ENCODE measurements around the gene EML1.

Gene EML1

GRCh38 chr14:99816642-99817041, 23.4 kb downstream of the EML1 start:
- H3K27ac ChIP-seq = no peak overlapping the region
- TF ChIP-seq ZFX (IDR thresholded peaks at IDR 0.05; ENCODE audit: borderline replicate concordance) = no peak
- TF ChIP-seq, protein P1, sequence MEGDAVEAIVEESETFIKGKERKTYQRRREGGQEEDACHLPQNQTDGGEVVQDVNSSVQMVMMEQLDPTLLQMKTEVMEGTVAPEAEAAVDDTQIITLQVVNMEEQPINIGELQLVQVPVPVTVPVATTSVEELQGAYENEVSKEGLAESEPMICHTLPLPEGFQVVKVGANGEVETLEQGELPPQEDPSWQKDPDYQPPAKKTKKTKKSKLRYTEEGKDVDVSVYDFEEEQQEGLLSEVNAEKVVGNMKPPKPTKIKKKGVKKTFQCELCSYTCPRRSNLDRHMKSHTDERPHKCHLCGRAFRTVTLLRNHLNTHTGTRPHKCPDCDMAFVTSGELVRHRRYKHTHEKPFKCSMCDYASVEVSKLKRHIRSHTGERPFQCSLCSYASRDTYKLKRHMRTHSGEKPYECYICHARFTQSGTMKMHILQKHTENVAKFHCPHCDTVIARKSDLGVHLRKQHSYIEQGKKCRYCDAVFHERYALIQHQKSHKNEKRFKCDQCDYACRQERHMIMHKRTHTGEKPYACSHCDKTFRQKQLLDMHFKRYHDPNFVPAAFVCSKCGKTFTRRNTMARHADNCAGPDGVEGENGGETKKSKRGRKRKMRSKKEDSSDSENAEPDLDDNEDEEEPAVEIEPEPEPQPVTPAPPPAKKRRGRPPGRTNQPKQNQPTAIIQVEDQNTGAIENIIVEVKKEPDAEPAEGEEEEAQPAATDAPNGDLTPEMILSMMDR (IDR thresholded peaks at IDR 0.05) = no peak

DNA sequence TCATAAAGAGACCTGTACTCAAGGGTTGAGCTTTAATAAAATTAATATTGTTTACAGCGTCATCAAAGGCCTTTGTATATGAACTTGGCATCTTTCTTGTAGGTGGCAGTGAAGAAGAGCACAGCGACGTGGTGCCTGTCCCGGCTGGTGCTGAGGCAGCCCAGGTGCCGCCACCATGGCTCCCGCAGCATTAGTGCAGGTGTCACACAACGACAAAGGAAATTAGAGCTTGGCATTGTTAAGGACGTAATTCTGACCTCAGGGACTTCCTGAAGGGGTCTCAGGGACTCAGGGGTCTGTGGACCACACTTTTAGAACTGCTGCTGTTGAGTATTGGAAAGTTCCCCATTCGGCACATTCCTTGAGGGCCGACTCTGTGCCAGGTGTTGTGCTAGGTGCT, 24.1 kb downstream of the EML1 start:
- TF ChIP-seq, protein P1 (IDR thresholded peaks at IDR 0.05) = no peak
- TF ChIP-seq ZFX (IDR thresholded peaks at IDR 0.05; ENCODE audit: borderline replicate concordance) = no peak
- no peak overlapping the region for H3K27ac ChIP-seq

DNA sequence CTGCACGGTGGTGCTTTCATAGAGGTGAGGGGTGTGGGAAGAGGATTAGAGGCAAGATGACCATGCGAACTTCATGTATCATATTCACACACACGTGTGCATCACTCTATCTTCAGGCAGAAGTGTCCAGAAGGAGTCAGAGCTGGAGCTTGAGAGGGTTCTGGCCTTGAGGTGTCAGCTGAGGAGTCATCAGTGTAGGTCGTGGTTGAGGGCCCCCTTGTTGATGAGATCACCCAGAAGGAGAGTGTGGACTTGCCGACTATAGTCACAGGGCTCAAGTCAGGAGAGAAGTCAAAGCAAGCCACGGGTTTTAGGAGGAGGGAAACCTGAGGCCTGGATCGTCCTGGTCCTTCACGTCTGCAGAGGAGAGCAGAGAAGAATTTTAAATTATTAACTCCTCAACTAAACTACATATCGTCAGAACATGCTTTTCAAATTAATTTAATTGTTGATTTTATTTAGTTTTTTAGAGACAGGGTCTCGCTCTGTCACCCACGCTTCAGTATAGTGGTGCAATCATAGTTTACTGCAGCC, 25.4 kb downstream of the EML1 start:
- no peak for TF ChIP-seq ZFX (IDR thresholded peaks at IDR 0.05; ENCODE audit: borderline replicate concordance)
- TF ChIP-seq, protein P1 (IDR thresholded peaks at IDR 0.05) = no peak
- H3K27ac ChIP-seq = no peak overlapping the region

DNA sequence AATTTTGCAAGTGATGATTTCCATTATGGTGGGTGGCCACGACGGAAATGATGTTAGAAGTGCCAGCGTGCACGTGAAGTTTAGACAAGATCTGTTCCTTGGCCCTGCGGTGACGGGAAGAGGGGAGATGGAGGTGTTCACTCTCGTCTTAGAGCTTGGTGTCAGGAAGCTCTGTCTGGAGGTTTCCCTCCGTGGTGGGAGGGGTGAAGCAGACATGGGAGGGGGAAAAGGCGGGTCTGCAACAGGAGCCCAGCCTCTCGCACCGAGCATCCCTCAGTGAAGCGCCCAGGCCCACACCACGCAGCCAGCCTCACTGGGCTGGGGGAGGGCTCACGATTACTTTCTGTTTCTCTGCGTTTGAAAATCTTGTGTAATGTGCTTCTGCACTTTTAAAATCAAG, 26.3 kb downstream of the EML1 start:
- H3K27ac ChIP-seq = no peak overlapping the region
- no peak for TF ChIP-seq ZFX (IDR thresholded peaks at IDR 0.05; ENCODE audit: borderline replicate concordance)
- TF ChIP-seq, protein P1 (IDR thresholded peaks at IDR 0.05) = no peak

DNA sequence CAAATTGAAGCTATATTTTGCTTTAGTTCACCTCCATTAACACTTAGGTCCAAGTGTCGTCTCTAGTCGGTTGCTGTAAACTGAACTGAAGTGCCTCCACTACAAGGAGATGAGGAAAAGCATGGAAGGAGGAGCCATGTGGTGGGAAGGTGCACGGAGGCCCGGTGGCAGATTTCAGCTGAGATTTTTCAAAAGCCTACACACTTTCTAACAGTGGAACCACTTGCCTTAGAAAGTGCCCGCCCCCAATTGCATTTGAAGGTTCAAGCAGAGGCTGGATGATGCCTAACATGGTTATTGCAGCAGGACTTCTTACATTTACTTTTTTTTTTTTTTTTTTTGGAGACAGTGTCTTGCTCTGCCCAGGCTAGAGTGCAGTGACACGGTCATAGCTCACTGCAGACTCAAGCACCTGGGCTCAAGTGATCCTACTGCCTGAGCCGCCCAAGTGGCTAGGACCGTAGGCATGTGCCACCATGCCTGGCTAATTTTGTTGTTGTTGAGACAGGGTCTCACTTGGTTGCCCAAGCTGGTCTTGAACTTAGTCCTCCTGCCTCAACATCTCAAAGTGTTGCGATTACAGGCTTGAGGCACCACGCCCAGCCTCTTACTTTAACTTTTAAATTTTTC, 27.6 kb downstream of the EML1 start:
- TF ChIP-seq, protein P1 (IDR thresholded peaks at IDR 0.05) = no peak
- no peak for TF ChIP-seq ZFX (IDR thresholded peaks at IDR 0.05; ENCODE audit: borderline replicate concordance)
- no peak overlapping the region for H3K27ac ChIP-seq

GRCh38 chr14:99821519-99822508, 28.6 kb downstream of the EML1 start:
- H3K27ac ChIP-seq = no peak overlapping the region
- TF ChIP-seq, protein P1 (IDR thresholded peaks at IDR 0.05) = no peak
- TF ChIP-seq ZFX (IDR thresholded peaks at IDR 0.05; ENCODE audit: borderline replicate concordance) = no peak

Measured in 22Rv1 (cell line).